ENCODE measurements around the gene ANKRD6.

The ANKRD6 gene

DNA sequence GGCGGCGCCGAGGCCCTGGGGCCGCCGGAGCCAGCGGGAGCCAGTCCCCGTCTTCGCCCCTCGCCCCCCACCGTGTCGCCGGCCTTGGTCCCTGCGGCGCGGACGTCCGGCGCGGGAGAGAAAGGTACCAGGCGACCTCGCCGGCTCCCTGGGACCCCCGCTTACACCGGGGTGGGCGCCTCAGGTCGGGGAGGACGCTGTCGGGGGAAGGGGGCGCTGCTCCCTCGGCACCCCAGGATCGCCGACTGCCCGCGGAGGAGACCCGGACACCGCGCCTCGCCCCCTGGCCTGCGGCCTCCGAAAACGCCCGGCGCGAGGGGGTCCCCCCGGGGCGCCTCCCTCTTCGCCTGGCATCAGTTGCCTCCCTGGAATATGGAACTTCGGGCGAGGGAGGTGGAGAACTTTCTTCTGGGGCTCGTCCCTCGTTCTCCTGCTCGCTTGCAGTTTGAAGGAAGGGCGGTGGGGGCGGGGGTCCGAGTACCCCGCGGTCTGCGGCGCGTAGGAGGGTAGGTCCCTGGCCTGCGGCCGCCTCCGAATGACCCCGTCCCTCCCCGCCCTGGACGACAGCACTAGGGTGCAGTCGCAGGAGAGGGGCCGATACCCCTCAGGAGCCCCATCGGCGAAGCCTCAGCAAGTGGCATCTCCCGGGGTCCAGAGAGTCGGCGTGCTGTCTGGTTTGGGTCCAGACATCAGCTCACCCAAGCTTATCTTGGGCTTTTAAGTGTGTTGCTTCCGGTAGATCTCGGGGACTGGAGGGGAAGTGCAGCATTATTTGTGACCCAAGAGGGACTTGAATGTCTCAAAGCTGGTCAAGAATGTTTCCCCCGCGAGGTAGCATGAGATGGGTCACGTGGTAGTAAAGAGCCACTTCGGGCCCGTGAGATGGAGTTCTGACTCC is 549 bp downstream of the ANKRD6 start:
- in situ Hi-C loops (cut with MboI; ENCODE audit: low sequenced_read_pairs, unreplicated experiment), result loop anchor here (10.0 kb wide), 1 partner anchor 171 kb away; no protein-coding TSS in a partner anchor
- DNase-seq (ENCODE audit: low spot score), result peak; percentile 55
- TF ChIP-seq, protein P1, sequence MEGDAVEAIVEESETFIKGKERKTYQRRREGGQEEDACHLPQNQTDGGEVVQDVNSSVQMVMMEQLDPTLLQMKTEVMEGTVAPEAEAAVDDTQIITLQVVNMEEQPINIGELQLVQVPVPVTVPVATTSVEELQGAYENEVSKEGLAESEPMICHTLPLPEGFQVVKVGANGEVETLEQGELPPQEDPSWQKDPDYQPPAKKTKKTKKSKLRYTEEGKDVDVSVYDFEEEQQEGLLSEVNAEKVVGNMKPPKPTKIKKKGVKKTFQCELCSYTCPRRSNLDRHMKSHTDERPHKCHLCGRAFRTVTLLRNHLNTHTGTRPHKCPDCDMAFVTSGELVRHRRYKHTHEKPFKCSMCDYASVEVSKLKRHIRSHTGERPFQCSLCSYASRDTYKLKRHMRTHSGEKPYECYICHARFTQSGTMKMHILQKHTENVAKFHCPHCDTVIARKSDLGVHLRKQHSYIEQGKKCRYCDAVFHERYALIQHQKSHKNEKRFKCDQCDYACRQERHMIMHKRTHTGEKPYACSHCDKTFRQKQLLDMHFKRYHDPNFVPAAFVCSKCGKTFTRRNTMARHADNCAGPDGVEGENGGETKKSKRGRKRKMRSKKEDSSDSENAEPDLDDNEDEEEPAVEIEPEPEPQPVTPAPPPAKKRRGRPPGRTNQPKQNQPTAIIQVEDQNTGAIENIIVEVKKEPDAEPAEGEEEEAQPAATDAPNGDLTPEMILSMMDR (IDR thresholded peaks at IDR 0.05; ENCODE audit: borderline replicate concordance, control extremely low read depth, extremely low read depth, insufficient read depth, missing control alignments), result no peak

GRCh38 chr6:89434150-89434499 is 1.2 kb downstream of the ANKRD6 start:
- TF ChIP-seq, protein P1 (IDR thresholded peaks at IDR 0.05; ENCODE audit: borderline replicate concordance, control extremely low read depth, extremely low read depth, insufficient read depth, missing control alignments), result no peak
- in situ Hi-C loops (cut with MboI; ENCODE audit: low sequenced_read_pairs, unreplicated experiment), result loop anchor here (10.0 kb wide), 1 partner anchor 171 kb away; no protein-coding TSS in a partner anchor

GRCh38 chr6:89434954-89435353 is 2.0 kb downstream of the ANKRD6 start:
- DNase-seq (ENCODE audit: low spot score), result no peak
- TF ChIP-seq, protein P1 (IDR thresholded peaks at IDR 0.05; ENCODE audit: borderline replicate concordance, control extremely low read depth, extremely low read depth, insufficient read depth, missing control alignments), result no peak
- in situ Hi-C loops (cut with MboI; ENCODE audit: low sequenced_read_pairs, unreplicated experiment), result loop anchor here (10.0 kb wide), 1 partner anchor 170 kb away; no protein-coding TSS in a partner anchor

More at GRCh38 chr6:89434150-89434499, 1.2 kb downstream of the ANKRD6 start:
- no peak for DNase-seq (ENCODE audit: low spot score)

DNA sequence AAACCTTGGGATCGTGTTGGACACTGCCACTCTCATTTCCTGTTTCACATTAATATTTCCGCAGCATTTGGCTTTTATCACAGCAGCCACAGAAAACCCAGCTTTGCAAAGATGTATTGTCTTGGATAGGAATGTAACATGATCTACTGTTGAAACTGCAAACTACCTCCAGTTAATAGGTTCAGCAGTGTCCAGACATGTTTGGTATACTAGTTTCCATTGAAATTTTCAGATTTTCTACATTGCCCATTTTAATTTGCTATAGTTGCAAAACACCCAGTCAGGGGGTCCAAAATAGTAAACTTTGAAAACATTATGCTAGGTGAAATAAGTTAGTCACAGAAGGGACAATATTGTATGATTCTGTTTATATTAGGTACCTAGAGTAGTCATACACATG is 3.3 kb downstream of the ANKRD6 start:
- in situ Hi-C loops (cut with MboI; ENCODE audit: low sequenced_read_pairs, unreplicated experiment), result loop anchor here (10.0 kb wide), 1 partner anchor 169 kb away; no protein-coding TSS in a partner anchor
- no peak for DNase-seq (ENCODE audit: low spot score)
- TF ChIP-seq, protein P1 (IDR thresholded peaks at IDR 0.05; ENCODE audit: borderline replicate concordance, control extremely low read depth, extremely low read depth, insufficient read depth, missing control alignments), result no peak

GRCh38 chr6:89438248-89438647 is 5.3 kb downstream of the ANKRD6 start:
- in situ Hi-C loops (cut with MboI; ENCODE audit: low sequenced_read_pairs, unreplicated experiment), result loop anchor here (10.0 kb wide), 1 partner anchor 167 kb away; no protein-coding TSS in a partner anchor
- no peak for DNase-seq (ENCODE audit: low spot score)

DNA sequence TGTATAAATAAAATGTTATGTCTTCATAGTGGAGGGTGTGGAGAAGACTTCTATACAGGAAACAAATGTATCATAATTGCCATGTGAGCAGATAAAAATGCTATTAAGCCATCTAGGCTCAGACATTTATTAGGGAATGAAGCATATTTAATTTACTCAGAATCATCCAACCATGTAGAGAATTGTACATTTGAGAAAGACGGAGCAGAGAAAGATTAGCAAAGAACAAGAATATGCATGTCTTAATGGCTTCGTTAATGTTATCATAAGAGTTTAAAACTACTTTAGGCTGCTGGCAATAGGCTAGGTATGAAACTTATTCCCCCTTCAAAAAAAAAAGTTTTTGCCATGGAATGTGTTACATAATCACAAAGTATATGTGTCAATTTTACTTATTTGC is 6.1 kb downstream of the ANKRD6 start:
- TF ChIP-seq, protein P1 (IDR thresholded peaks at IDR 0.05; ENCODE audit: borderline replicate concordance, control extremely low read depth, extremely low read depth, insufficient read depth, missing control alignments), result no peak
- DNase-seq (ENCODE audit: low spot score), result no peak
- in situ Hi-C loops (cut with MboI; ENCODE audit: low sequenced_read_pairs, unreplicated experiment), result loop anchor here (10.0 kb wide), 1 partner anchor 166 kb away; no protein-coding TSS in a partner anchor

More at GRCh38 chr6:89438248-89438647, 5.3 kb downstream of the ANKRD6 start:
- TF ChIP-seq, protein P1 (IDR thresholded peaks at IDR 0.05; ENCODE audit: borderline replicate concordance, control extremely low read depth, extremely low read depth, insufficient read depth, missing control alignments), result no peak
